Stimulated activated CD4-positive, alpha-beta T cell treated with anti-CD3 and anti-CD28 coated beads, Interleukin-4, amount 100 ng/mL, for 24 hours (primary cell): ENCODE data around the gene RPUSD4.

Experiments
- DNase-seq: peaks from one replicate; pipeline ENCODE4 v3.0.0-alpha.2; 2020

RPUSD4 gene

GRCh38 chr11:126212089-126212660 is 725 bp upstream of the RPUSD4 start:
- no peak for DNase-seq

DNA sequence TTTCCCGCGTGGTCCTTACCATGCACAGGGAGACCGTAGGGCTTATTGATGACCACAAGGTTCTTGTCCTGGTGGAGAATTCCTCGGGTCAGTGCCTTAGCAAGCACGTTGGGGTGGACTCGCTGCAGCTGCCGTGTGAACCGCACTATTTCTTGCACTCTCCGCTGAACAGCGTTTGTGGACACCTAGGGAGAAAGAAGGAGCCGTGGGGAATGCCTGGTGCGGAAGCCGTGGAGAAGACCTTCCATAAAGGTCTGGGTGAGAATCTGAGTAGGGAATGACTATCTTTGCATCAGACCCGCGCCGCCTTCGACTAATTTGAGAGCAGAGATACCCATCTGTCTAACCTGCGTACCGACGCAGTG is 597 bp downstream of the RPUSD4 start:
- no peak for DNase-seq

- DNase-seq, result no peak
These were observed 3.6 kb downstream of the RPUSD4 start for GRCh38 chr11:126207896-126208295.

DNA sequence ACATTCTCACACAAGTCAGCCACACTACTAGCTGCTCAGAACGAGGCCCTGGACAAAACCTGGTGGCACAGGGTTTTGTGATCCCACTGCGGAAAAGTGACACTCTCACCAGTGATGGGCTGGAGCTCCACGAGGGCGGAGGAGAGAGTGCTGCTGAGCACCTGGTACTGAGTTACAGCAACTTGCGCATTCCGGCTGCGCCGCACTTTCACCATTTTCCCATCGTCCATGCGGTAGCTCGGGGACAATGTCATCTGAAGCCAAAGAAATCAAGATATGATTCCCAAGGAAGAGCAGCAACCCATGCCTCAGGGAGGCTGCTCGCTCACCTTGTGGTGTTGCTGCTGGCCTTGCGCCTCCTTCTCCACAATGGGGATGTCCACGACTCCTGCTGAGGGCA is 6.1 kb downstream of the RPUSD4 start:
- no peak for DNase-seq

- no peak for DNase-seq
These were observed 8.6 kb downstream of the RPUSD4 start for GRCh38 chr11:126202646-126203359.

GRCh38 chr11:126198648-126199047 is 12.8 kb downstream of the RPUSD4 start:
- DNase-seq, result no peak

DNA sequence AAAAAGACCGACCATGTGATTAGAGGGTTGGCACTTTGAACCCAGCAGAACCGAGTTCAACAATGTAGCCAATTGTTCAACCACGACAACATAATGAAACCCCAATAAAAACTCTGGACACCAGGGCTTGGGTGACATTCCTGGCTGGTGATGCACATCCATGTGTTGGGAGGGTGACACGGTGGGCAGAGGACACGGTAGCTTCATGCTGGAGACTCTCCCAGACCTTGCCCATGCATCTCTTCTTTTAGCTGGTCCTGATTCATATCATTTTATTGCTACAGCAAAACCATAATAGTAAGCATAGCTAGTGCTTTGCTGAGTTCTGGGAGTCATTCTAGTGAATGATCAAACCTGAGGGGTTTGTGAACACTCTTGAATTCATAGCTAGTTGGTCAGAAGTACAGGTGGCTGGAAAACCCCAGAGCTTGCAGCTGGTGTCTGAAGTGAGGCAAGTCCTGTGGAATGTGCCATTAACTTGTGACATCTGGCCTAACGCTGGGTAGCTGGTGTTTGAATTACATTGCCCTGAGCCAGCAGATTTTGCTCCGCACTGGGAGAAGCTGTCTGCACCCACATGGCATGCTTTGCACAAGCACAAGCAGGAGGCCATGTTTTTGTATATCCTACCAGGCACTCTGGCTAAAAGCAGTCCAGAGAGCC is 14.0 kb downstream of the RPUSD4 start:
- DNase-seq, result no peak

GRCh38 chr11:126195119-126195518 is 16.3 kb downstream of the RPUSD4 start:
- no peak for DNase-seq

DNA sequence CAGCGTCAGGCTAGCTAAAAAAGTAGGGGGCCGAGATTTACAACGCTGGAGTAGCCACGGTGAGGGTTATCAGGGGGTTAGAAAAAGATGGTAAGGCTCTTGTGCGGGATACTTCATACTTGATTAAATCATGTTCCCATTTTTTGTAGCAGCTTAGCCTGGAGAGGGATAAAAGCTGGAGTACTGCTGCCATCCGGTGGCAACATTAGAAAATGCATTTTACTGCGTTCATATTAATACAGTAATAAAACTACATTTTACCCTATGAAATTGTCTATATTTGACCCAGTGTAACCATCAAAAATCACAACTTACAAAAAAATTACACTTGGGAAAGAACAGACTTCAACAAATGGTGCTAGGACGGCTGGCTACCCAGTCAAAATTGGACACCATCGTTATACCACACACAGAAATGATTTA is 17.3 kb downstream of the RPUSD4 start:
- DNase-seq, result peak; percentile 32

GRCh38 chr11:126193038-126193478 is 18.4 kb downstream of the RPUSD4 start:
- DNase-seq, result no peak

- DNase-seq, result no peak
These were observed 19.1 kb downstream of the RPUSD4 start for GRCh38 chr11:126192361-126192760.

GRCh38 chr11:126191379-126192073 is 19.9 kb downstream of the RPUSD4 start:
- no peak for DNase-seq

DNA sequence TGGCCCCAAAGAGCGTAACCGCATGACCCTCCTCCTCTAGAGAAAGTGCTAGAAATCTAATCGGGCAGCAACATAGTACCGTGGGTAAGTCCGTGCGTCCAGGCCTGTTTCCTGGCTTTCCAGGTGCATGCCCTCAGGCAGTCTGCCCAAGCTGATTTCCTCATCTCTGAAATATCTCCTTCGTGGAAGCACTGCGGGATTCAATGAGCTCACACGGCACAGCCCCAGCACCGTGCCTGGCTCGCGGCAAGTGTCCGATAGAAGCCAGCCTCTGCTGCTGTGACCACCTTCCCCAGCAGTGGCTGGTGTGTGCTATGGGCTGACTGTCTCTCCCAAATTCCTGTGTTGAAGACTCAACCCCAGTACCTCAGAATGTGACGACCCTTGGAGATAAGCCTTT is 20.7 kb downstream of the RPUSD4 start:
- DNase-seq, result no peak

DNA sequence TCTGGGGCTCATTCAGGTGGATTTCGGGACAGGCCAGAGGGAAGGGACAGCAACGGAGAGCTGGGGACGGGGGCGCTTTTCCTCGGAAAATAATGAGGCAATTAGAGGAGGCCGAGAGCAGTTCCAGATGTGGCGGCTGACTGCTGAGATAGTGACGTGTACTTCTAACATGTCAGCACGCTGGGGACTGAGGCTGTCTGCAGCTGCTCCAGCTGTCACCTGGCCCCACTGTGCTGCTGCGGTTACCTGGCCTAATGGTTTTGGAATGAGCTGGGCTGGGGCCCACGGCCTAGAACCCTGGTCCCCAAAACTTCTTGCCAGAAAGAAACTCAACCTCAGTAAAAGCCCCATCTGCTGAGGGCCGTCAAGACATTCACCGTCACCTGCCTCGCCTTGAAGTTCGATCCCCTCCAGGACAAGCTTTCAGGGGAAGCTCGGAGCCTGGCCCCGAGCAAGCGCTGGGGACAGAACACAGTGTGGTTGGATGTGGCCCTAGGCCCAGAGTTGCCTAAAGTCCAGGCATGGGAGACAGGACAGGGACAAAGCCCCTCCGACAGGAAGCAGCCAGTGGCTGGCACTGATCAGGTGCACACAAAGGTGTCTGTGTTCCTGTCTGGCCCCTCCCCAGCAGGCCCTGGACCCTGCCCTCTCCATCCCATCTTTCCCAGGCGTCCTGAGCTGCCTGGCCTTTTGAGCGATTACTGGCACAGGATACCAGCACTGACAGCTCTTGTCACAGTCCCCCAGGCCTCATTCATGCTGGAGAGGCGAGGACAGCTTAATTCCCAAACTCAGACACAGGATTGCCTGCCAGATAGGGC is 22.1 kb downstream of the RPUSD4 start:
- DNase-seq, result no peak

GRCh38 chr11:126188332-126189108 is 22.9 kb downstream of the RPUSD4 start:
- DNase-seq, result no peak

DNA sequence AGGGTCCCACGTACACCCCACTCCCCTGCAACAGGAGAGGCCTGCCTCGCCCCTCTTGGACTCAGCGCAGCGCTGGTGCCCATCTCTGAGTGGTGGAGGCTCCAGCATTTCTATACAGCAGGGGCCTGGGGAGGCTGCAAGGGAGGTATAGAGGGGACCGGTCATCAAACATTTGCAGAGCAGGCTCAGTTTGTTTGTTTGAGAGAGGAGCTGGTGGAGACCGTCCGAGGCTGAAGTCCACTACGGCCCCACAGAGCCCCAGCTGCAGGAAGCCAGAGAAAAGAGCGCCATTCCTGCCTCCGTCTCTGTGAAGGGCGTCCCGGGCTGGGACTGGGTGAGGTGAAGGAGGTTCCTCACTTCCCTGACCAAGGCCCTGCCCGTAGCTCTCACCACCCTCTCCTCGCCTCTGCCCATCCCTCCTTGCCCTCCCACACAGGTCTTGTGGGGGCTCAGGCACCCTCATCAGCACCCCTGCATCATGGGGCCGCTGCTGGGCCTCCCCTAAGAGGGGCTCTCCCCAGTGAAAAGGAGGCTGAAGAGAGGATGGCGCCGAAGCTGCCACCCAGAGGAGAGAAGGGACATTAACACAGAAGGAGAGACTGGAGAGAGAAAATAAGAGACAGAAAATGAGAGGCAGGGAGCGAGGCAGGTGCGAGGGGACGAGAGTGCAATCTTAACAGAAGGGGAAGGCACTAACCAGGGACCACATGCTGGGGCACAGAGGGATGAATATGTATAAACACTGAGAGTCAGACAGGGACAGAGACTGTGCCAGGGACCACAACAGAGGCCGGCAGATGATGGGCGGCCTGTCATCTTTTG is 24.5 kb downstream of the RPUSD4 start:
- DNase-seq, result no peak

DNA sequence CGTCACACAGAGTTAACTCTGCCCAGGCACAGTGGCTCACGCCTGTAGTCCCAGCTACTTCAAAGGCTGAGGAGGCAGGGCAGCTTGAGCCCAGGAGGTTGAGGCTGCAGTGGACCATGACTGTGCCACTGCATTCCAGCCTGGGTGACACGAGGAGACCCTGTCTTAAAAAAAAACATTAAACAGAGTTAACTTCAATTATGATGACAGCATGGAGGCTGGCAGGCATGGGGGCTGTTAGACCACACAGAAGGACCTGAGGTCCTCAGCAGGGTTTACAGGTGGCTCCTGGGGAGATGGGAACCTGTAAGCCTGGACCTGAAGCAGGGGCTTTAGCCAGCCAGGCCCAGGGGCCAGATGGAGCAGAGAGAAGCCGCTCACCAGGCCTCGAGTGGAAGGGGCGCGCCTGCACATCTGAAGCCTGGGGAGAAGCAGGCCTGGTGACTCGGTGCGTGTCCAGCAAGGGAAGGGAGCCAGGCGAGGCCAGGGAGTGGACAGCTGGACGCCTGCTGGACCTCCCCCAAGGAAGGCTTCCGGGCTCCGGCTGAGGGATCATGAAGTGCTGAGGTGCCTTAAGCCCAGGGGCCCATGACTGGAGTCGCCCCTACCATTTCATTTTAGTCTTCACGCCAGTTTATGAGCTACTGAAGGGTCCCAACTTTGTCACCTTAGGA is 25.3 kb downstream of the RPUSD4 start:
- DNase-seq, result no peak

DNA sequence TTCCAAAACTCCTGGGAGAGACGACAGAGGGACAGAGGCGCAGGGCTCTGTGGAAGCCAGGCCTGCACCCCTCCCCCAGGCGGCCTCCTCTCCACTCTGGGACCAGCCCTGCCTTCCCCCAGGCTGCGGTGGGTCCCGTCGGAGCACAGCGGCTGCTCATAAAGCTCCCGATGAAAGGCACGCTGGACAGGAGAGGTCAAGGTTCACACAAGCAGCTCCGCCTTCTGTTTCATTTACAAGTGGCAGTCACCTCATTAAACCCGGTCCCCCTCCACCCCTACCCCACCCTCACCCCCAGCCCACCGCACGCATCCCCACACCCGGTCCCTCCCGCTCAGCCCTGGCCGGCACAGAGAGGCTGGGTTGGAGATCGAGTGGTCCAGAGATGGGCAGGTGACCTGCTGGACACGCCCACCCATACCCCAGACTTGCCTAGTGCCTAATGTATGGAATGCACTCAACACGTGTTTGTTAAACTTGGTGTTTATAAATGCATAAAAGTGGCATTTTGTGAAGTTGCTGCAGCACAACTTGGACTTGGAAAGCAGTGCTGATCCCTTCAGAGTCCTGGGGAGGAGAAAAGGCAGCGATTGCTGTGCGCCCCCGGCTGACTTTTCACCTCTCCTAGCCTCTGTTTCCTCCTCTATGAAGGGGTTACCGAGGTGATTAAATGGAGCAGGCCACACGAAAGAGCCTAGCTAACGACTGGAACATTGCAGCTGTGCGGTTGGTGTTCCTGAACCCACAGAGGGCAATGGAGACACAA is 26.0 kb downstream of the RPUSD4 start:
- DNase-seq, result no peak

DNA sequence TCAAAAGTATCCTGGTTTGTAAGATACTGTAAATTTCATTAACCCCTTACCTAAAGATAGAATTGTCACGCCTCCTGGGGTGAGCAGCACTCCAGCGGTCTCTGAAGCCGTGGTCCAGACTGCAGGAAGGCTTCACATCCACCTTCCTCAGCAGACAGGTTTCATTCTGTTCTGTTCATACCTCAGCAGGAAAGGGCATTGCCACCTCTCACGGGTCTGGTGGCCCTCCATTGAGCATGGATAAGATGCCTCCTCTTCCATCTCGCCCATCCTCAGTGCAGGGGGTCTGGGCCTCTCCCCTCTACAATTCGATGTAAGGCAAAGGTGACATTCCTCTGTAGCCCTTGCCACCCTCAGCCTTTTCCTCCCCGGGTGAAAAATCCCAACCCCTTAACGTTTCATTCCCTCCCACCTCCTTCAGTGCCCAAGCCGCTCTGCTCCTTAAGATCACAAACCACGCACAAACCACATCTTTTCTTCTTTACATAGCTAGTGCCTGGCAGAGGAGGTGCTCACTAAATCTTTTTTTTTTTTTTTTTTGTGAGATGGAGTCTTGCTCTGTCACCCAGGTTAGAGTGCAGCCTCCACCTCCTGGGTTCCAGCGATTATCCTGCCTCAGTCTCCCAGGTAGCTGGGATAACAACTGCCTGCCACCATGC is 28.5 kb downstream of the RPUSD4 start:
- DNase-seq, result no peak
